ENCODE data around the gene CP. TPM values are rescaled to one million over a fixed set of nuclear protein-coding genes. Genes with fewer than 3 reads are reported as not detected.

CP gene
- total RNA-seq, 1 experiment from 2014 or later: 5.8 TPM

DNA sequence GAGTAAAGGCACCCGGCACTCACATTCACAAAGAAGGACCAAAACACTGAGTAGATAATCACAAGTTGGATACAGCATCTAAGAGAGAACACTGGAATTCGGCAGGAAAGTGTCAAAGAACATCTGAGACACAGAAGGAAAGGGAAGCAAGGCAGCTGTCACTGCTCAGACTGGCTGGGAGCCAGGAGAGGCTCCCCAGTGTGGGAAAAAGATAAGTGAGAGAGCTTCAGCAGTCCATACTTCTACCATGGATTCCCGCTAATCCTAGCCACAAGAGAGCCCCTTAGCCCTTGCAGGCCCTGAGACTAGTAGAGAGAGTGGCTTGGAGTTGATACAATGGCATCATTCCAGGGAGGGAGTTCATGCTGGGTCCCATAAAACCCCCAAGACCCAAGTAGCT lies 36.7 kb upstream of the CP start:
- no TSS peak for BruUV-seq (replicated peaks)
- in situ Hi-C loops (cut with HindIII; ENCODE audit: low pct_unique_long_range_greater_than_20kb, low sequenced_read_pairs): no loop called here
- H3K27ac ChIP-seq (ENCODE audit: low read length): peak overlapping the region; percentile 32; the same call in 1 of the 2 replicates
- CTCF ChIA-PET: no interaction called here
- no peaks in the 10 kb centered on the region for H3K4me1 ChIP-seq (ENCODE audit: control insufficient read depth, insufficient read depth, low read length)
- H3K36me3 ChIP-seq (ENCODE audit: control insufficient read depth, insufficient read depth, low read length): no peaks in the 10 kb centered on the region
- H3K4me3 ChIP-seq (ENCODE audit: low read depth in 2 of 2, low read length in 2 of 2): no peak overlapping the region
- H3K9me3 ChIP-seq (ENCODE audit: control insufficient read depth, insufficient read depth, low read depth, low read length): no peaks in the 10 kb centered on the region
- ATAC-seq: no peak
- intact Hi-C loops (cut with micrococcal nuclease; ENCODE audit: unreplicated experiment): loop anchor here (5.0 kb wide), 1 partner anchor 76 kb away; no protein-coding TSS in a partner anchor
- TF ChIP-seq SIN3A (IDR thresholded peaks at IDR 0.05; ENCODE audit: borderline replicate concordance, insufficient read depth, low read depth, low read length): no peak
- TF ChIP-seq REST (IDR thresholded peaks at IDR 0.05; ENCODE audit: insufficient read depth in 1 of 2, low read depth in 2 of 2, low read length in 1 of 2): no peak
- no peak for TF ChIP-seq POLR2AphosphoS5 (IDR thresholded peaks at IDR 0.05; ENCODE audit: low read depth, low read length)
- TF ChIP-seq CTCF (IDR thresholded peaks at IDR 0.05): no peak
- no peak for TF ChIP-seq TCF7L2 (IDR thresholded peaks at IDR 0.05; ENCODE audit: low read depth, low read length)
- POLR2A ChIA-PET: no interaction called here
- DNase-seq (ENCODE audit: low read depth, low spot score): no peak
- H3K27me3 ChIP-seq (ENCODE audit: control insufficient read depth, insufficient read depth, low read length): no peaks in the 10 kb centered on the region

DNA sequence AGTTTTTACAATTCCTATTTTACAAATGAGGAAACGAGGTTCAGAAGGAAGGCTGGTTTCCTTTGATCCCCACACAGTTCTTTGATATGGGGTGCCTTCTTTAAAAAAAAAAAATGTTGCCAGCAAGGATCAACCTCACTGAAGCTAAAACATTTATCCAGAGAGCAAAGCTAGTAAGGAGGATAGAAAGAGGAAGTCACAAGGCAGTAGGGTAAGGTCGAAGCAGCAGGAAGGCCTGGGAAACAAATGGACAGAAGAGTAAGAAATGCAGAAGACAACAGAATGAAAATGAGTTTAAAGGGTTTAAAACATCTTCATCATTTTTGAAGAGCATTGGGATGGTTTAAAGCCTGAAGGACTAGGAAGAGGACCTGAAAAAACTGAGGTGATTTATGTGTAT lies 30.6 kb upstream of the CP start:
- in situ Hi-C loops (cut with HindIII; ENCODE audit: low pct_unique_long_range_greater_than_20kb, low sequenced_read_pairs): no loop called here
- H3K4me3 ChIP-seq (ENCODE audit: low read depth in 2 of 2, low read length in 2 of 2): no peak overlapping the region
- H3K4me1 ChIP-seq (ENCODE audit: control insufficient read depth, insufficient read depth, low read length): peaks cover 20% of the 10 kb centered on the region
- ChIA-PET POLR2A (no interaction called here), CTCF (no interaction called here)
- no peaks in the 10 kb centered on the region for H3K27me3 ChIP-seq (ENCODE audit: control insufficient read depth, insufficient read depth, low read length)
- peak overlapping the region; percentile 62; the same call in 1 of the 2 replicates for H3K27ac ChIP-seq (ENCODE audit: low read length)
- ATAC-seq: no peak
- no peak for DNase-seq (ENCODE audit: low read depth, low spot score)
- intact Hi-C loops (cut with micrococcal nuclease; ENCODE audit: unreplicated experiment): no loop called here
- BruUV-seq (replicated peaks): no TSS peak
- H3K36me3 ChIP-seq (ENCODE audit: control insufficient read depth, insufficient read depth, low read length): no peaks in the 10 kb centered on the region
- H3K9me3 ChIP-seq (ENCODE audit: control insufficient read depth, insufficient read depth, low read depth, low read length): no peaks in the 10 kb centered on the region
- TF ChIP-seq CTCF (IDR thresholded peaks at IDR 0.05) (no peak), REST (IDR thresholded peaks at IDR 0.05; ENCODE audit: insufficient read depth in 1 of 2, low read depth in 2 of 2, low read length in 1 of 2) (no peak), POLR2AphosphoS5 (IDR thresholded peaks at IDR 0.05; ENCODE audit: low read depth, low read length) (no peak), SIN3A (IDR thresholded peaks at IDR 0.05; ENCODE audit: borderline replicate concordance, insufficient read depth, low read depth, low read length) (no peak), TCF7L2 (IDR thresholded peaks at IDR 0.05; ENCODE audit: low read depth, low read length) (no peak)
